GM18519 (cell line): ENCODE results near the gene ZNF521.

Source experiments
- ATAC-seq: cut with Tn5 transposase; IDR thresholded peaks from one replicate; pipeline ENCODE4 v1.9.1; 2021; ENCODE audit warnings: mild to moderate bottlenecking, moderate library complexity; ENCODE audit not compliant: unreplicated experiment, low FRiP score

ZNF521 gene

DNA sequence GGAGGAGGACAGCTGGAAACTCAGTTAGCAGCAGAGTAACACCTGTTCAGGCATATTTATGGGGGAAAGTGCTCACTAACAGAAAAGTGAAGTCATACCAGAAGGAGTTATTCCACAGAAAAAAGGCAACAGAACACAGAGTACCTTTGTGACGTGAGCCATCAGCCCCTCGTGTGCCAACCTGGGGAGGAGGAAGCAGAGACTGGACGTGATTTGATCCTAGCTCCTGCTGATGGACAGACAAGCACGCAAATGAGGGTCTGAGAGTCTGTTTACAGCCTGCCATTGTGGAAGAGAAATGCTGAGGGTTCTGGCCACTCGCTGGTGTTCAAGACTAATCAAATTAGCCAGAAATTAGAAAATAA is 120.7 kb downstream of the ZNF521 start:
- ATAC-seq: no peak

- ATAC-seq: no peak
Observed at GRCh38 chr18:25230658-25231326, 121.2 kb downstream of the ZNF521 start.

GRCh38 chr18:25229920-25230319 is 122.0 kb downstream of the ZNF521 start:
- ATAC-seq: no peak

DNA sequence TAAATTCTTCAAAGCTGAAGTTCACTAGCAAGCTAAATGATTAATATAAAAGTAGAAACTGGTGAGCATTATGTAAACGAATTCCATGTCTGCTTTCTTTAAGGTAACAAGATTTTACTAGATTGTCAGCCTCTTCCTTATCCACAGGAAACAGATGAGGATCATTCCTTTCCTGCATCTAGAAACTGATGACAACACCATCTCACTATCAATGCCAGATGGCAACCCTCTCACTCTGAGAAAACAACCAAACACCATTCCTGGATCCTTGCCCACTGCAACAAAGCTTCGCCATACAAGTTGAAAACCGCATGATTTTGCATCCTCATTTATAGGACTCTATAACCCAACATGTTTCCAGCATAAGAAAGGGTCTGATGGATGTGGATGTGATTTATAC is 122.9 kb downstream of the ZNF521 start:
- ATAC-seq: no peak

- no peak for ATAC-seq
Observed at GRCh38 chr18:25228410-25228809, 123.6 kb downstream of the ZNF521 start.

GRCh38 chr18:25225151-25225550 is 126.8 kb downstream of the ZNF521 start:
- ATAC-seq: no peak

DNA sequence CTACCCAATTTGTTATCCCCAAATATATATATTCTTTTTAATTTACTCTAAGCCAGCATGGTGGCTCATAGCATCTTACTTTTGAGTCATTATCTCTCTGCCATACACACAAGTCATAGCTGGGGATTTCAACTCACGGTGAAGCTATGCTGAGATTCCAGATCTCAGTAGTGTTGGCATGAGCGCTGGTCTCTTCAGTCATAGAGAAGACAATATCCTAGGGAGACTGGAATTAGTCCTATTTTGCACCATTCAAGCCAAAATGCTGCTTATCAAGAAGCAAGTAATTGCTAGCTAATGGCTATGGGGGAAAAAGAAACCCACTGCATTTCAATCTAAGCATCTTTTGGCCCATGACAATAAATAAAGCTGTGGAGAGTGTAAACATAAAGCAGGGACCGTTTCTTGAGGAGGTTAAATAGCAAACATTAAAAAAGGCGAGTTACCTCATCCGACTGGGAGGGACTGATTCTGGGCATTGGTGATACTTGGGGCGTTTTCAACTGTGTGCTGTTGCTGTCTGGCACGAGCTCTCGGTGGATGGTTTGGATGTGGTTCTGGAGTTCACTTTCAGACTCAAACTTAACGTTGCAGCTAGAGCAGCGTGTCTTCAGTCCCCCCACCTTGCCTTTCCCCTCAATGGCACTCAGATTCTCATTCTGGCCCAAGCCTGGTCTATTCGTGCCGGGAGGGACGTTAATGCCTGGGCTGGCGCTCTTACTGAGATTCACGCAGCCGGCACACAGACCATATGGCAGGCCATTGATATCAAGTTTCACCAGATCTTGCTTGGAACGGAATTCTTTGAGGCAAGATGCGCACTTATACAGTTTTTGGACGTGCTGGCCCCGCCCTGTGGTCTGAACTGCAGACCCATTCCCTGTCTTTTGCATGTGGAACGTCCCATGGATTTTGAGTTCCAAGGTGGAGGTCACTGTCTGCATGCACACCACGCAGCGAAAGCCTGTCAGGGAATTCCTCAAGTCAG is 127.8 kb downstream of the ZNF521 start:
- ATAC-seq: no peak

DNA sequence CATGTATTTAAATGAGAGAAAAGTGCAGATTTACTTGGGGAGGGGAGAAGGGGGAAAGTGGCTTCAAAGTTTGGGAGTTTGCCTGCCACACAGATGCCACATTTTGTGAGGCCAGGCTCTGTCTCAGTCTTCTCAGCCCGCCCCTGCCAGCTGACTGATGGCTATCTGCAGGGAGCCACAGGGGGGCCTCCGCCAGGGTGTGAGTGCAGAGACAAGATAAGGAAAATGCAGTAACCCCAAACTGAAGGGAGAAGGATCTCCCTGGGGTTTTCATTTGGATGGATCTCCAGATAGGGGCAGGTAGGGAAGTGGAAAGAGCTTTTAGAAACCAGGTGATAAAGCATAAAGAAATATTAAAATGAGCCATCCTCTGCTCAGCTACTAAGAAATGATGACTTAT is 128.8 kb downstream of the ZNF521 start:
- no peak for ATAC-seq

DNA sequence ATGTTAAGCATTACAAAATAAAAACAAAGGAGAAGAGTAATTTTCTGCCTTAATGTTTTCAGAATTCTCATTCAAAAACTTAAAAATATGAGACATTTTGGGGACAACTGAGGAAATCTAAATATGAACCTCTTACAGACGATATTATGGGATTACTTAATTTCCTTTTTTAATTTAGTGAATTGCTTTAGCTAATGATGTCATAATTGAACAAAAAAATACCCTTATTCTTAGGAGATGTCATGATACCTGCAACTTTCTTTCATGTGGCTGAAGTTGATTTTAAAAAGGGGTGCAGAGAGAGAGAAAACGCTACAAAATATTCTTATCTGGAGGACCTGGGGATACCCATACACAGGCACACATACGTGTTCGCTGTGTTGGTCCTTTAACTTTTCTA is 129.3 kb downstream of the ZNF521 start:
- ATAC-seq: no peak

DNA sequence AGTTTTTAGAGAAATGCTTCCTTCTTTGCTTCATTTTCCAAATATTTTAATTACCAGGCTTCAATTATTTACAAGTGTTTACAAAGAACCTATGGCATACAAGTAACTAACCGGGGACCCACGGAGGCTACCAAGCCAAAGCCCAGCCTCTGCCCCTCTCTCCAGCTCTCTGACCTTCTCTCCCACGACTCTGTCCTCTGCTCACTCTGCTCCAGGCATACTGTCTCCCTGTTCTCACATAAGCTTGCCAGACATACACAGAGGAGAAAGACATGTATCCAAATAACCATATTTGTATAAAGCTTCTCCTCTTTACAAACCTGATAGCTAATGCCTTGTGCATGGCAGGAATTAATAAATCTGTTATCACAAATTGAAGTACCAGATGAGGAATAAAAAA is 141.3 kb downstream of the ZNF521 start:
- no peak for ATAC-seq

DNA sequence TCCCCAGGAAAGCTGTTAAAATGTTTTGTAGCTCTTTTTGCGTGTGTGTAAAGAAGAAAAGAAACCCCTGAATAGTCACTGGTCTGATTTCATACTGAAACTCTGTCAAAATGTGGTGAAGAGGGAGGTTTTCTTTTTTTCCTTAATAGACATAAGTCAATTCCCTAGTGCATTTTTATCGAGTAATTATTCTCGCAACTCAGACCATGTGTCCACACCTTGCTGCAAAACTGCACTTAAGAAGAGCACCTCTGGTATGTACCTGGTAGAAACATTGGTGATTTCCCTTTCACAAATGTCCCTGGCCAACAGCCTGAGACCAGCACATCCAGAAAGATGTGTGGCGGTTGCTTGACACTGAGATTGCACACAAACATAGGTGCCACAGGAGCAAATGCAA is 159.9 kb downstream of the ZNF521 start:
- no peak for ATAC-seq

DNA sequence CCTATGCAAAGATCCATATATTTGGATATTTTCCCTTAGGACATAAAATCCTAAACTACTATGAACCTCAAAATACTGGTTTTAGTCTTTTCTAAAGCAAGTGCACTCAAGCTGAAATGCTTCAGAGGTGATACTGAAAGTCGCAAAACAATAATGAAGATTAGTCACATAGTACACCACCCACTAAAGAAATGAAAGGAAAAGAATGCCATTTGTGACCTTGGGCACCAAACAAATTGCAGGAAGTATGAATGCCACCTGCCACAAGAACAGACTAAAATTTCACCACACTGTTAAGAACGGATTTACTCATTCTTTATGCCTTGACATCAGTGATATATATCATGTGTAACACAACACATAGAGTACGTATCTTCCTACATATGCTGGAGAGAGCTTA is 161.5 kb downstream of the ZNF521 start:
- no peak for ATAC-seq

DNA sequence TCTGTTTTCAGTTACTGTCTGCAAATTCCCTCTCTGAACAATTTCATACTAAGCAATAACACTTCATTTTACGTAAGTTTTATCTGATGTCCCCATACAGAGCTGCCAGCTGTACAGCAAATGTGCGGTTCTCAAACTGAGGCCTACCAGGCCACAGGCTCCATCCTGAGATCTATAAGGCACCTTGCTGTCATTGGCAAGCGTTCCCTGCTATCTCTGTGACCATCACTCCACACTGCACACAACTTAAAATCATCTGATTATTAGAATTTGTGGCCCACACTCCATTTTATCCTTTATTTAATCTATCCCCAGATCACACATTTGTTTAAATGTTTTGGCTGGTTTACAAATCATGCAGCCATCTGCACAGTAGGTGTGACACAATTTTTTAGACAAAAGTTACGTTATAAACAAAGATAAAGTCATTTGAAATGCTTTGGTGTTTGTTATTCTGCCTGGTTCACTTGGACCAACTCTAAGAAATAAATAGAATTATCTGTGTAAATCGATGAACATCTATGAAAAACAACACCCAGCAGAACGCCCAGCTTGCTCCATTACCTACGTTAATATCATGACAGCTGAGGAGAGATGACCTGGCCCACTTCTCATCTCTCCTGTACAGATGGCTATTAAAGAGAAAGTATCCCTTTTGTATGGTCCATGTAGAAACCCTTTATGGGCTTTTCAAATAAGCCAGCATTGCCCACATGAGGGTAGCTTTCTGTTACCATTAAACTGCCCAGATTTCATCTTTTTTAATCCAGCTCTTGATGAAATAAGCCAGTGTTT is 162.4 kb downstream of the ZNF521 start:
- no peak for ATAC-seq

- ATAC-seq: no peak
Observed at GRCh38 chr18:25187521-25188192, 164.3 kb downstream of the ZNF521 start.

- ATAC-seq: no peak
Observed at GRCh38 chr18:25186871-25187270, 165.1 kb downstream of the ZNF521 start.

DNA sequence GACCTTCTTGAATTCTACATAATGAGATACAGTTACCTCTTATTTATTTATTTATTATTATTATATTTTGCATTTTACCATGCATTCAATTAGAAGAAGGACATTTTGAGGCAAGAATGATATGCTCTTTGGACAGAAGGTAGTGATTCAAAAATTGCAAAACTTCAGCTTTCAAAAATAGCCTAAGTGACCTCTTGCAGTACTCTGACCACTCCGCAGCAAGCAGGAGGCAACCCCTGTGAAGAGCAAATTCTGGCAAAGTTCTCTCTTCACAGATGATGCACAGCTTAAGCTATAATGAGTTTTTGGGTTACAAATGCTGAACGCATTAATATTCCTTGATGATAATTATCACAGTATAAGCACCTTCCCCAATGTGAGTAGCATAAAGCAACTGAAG is 170.0 kb downstream of the ZNF521 start:
- no peak for ATAC-seq

- no peak for ATAC-seq
Observed at GRCh38 chr18:25181581-25181980, 170.4 kb downstream of the ZNF521 start.

GRCh38 chr18:25180973-25181548 is 170.9 kb downstream of the ZNF521 start:
- ATAC-seq: no peak

GRCh38 chr18:25177631-25178030 is 174.3 kb downstream of the ZNF521 start:
- no peak for ATAC-seq

- no peak for ATAC-seq
Observed at GRCh38 chr18:25176518-25177042, 175.4 kb downstream of the ZNF521 start.
